Measurements from ENCODE around the gene MGLL. TPM values are rescaled to one million over a fixed set of nuclear protein-coding genes. Genes with fewer than 3 reads are reported as not detected.

Gene MGLL
- total RNA-seq, 1 donor from 2014 or later = 10.3 TPM

DNA sequence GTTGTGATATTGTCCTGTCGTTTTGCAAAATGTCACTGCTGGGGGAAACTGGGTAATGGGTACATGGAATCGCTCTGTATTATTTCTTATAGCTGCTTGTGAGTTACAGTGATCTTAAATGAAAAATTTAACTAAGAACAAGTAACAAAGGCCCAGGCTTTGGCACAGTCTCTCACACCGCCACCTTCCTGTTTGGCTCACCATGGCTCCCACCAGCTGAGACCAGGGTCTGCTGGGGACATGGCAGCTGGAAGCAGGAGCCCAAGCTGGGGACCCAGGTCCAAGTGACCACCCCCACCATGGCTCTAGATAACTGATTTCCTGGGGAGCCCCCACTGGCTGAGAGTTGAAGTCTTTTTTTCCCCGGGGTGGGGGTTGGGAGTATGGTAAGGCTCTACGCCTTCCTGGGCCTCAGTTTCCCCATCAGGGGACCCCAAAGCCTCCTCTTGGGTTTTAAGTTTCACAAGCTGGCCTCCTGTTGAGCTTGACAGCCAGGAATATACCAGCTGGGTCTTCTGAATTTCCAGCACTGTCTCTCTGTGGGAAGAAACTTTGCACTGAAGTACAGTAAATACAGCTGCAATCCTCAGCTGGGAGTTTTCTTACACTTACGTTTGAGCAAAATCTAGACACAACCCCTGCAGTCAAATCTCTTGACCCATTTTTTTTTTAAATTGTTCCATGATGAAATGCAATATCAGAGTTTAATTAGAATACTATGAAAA is 123.5 kb downstream of the MGLL start:
- no peak for DNase-seq
- Mint-ChIP-seq H3K27me3 (ENCODE audit: unreplicated experiment) (peaks cover 18% of the 10 kb centered on the region), H3K27ac (ENCODE audit: unreplicated experiment) (peak overlapping the region; percentile 59), H3K4me1 (ENCODE audit: low read depth, unreplicated experiment) (peaks cover 22% of the 10 kb centered on the region), H3K4me3 (ENCODE audit: unreplicated experiment) (peak overlapping the region; percentile 42), H3K9me3 (ENCODE audit: unreplicated experiment) (peaks cover 18% of the 10 kb centered on the region), H3K36me3 (ENCODE audit: unreplicated experiment) (peaks cover 9% of the 10 kb centered on the region)
- TF ChIP-seq, protein P1, sequence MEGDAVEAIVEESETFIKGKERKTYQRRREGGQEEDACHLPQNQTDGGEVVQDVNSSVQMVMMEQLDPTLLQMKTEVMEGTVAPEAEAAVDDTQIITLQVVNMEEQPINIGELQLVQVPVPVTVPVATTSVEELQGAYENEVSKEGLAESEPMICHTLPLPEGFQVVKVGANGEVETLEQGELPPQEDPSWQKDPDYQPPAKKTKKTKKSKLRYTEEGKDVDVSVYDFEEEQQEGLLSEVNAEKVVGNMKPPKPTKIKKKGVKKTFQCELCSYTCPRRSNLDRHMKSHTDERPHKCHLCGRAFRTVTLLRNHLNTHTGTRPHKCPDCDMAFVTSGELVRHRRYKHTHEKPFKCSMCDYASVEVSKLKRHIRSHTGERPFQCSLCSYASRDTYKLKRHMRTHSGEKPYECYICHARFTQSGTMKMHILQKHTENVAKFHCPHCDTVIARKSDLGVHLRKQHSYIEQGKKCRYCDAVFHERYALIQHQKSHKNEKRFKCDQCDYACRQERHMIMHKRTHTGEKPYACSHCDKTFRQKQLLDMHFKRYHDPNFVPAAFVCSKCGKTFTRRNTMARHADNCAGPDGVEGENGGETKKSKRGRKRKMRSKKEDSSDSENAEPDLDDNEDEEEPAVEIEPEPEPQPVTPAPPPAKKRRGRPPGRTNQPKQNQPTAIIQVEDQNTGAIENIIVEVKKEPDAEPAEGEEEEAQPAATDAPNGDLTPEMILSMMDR (IDR thresholded peaks at IDR 0.05; ENCODE audit: partially characterized antibody, unreplicated experiment) = no peak

DNA sequence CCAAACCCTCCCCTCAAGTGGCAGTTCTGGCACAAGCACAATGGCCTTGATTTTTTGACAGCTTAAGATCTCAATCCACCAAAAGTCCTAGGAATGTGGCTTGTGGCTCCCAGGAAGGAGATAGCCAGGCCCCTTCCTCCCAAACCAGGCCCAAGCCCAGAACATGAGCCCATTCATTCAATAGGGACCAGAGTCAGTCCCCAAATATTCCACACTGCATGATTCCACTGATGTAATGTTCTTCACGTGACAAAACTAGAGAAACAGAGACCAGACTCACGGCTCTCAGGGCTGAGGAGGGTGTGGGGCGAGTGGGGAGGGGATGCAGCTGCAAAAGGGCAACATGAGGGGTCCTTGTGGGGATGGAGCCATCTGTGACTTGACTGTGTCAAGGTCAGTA is 124.0 kb downstream of the MGLL start:
- DNase-seq = peak; percentile 2
- peaks cover 3% of the 10 kb centered on the region for H3K36me3 Mint-ChIP-seq (ENCODE audit: unreplicated experiment)
- H3K4me3 Mint-ChIP-seq (ENCODE audit: unreplicated experiment) = peak overlapping the region; percentile 42
- peaks cover 19% of the 10 kb centered on the region for H3K27me3 Mint-ChIP-seq (ENCODE audit: unreplicated experiment)
- TF ChIP-seq, protein P1 (IDR thresholded peaks at IDR 0.05; ENCODE audit: partially characterized antibody, unreplicated experiment) = no peak
- peaks cover 18% of the 10 kb centered on the region for H3K9me3 Mint-ChIP-seq (ENCODE audit: unreplicated experiment)
- H3K27ac Mint-ChIP-seq (ENCODE audit: unreplicated experiment) = peak overlapping the region; percentile 59
- H3K4me1 Mint-ChIP-seq (ENCODE audit: low read depth, unreplicated experiment) = peaks cover 22% of the 10 kb centered on the region

DNA sequence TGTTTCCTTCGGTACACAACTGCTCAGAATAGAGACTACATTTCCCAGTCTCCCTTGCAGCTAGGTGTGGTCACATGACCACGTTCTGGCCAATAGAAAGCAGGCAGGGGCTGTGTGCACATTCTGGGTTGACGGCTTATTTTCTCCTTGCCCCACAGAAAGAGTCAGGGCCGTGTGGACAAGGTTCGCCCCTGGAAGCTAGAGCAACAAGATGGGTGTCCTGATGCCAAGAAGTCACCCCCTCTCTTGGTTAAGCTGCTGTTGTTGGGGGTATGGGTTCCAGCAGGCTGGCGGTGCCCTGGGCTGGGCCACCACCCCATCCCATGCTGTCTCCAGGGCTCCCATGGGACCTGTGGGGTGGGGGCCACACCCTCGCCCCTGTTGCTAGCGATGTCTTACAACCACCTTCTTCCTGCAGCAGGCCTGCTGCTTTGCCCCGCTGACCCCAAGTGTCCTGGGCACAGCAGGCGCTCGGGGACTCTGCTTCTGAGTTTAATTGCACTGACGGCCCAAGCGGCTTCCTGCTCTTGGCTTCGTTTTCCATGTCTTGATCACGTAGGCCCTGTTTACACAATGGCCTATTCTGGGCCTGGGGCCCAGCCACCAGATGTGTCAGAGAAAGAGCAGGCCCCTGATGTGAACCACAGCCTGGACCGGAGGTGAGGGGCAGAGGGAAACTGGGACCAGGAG is 124.6 kb downstream of the MGLL start:
- DNase-seq = peak; percentile 69
- H3K27me3 Mint-ChIP-seq (ENCODE audit: unreplicated experiment) = peaks cover 21% of the 10 kb centered on the region
- TF ChIP-seq, protein P1 (IDR thresholded peaks at IDR 0.05; ENCODE audit: partially characterized antibody, unreplicated experiment) = no peak
- no peaks in the 10 kb centered on the region for H3K36me3 Mint-ChIP-seq (ENCODE audit: unreplicated experiment)
- H3K9me3 Mint-ChIP-seq (ENCODE audit: unreplicated experiment) = peaks cover 16% of the 10 kb centered on the region
- peak overlapping the region; percentile 59 for H3K27ac Mint-ChIP-seq (ENCODE audit: unreplicated experiment)
- no peak overlapping the region for H3K4me3 Mint-ChIP-seq (ENCODE audit: unreplicated experiment)
- H3K4me1 Mint-ChIP-seq (ENCODE audit: low read depth, unreplicated experiment) = peaks cover 24% of the 10 kb centered on the region

DNA sequence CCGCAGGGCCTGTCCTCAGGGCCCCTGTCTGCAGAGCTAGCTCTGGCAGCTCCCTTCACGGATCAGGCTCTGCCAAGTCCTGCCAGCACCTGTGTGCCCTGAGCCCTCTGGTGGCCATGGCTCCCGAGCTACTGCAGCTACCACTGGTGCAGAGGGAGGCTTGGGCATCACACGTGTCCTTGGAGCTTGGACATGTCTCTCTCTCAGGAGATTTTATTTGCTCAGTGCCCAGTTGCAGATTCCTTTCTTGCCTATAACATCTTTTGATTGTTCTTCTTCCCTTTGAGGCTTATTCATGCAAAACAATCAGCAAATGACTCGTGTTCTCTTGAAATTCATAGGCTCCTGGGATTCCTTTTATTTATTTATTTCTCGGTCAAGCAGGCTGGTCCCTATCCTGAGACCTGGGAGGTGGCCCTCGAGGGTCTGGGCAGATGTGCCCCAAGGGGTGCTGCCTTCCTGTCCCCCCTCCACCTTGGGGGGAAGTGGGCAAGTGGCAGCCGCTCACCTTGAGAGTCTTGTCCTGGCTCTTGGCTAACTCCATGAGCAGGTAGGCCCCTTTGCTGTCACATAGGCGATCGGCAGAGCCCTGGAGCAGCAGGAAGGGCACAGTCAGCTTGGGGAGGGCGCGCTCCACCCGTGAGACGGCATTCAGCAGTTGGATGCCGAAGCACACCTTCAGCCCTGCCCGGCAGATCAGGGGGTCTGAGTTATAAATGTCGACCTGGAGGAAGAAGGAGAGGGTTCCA is 127.7 kb downstream of the MGLL start:
- Mint-ChIP-seq H3K27me3 (ENCODE audit: unreplicated experiment) (peaks cover 10% of the 10 kb centered on the region), H3K9me3 (ENCODE audit: unreplicated experiment) (peaks cover 6% of the 10 kb centered on the region), H3K4me3 (ENCODE audit: unreplicated experiment) (no peak overlapping the region), H3K27ac (ENCODE audit: unreplicated experiment) (no peak overlapping the region), H3K4me1 (ENCODE audit: low read depth, unreplicated experiment) (peaks cover 22% of the 10 kb centered on the region), H3K36me3 (ENCODE audit: unreplicated experiment) (no peaks in the 10 kb centered on the region)
- TF ChIP-seq, protein P1 (IDR thresholded peaks at IDR 0.05; ENCODE audit: partially characterized antibody, unreplicated experiment) = no peak
- DNase-seq = peak; percentile 54

Data from glutamatergic neuron (in vitro differentiated cells).